K562 (cell line): ENCODE data around the gene KLHL22.
A peak's percentile ranks its signal among the peaks of the same experiment; 100 is the strongest.
"Not testable (repeated sequence)": the region's sequence is repeated elsewhere in the genome, so short reads cannot be mapped to it uniquely, and the experiment has no call there.

Experiments used
- CTCF ChIP-seq, 3 experiments: IDR thresholded peaks in 2 of 3; conservative IDR thresholded peaks in 1 of 3; 2 replicates each; pipeline ENCODE4 v1.5.1; 2011 to 2012; ENCODE audit warnings: low read length in 3 of 3, mild to moderate bottlenecking in 3 of 3, control low read depth in 2 of 3, improper control_type of control experiment in 1 of 3, inconsistent platforms in 1 of 3, low read depth in 1 of 3, mixed read lengths in 1 of 3, moderate library complexity in 1 of 3; ENCODE audit not compliant: insufficient read depth in 2 of 3
- ELF1 ChIP-seq: fragments of 200-800 bp; sonication (Bioruptor generic); IDR thresholded peaks from 2 replicates; pipeline ENCODE4 v1.6.1; 2016; ENCODE audit warnings: missing genetic modification characterization, missing compliant biosample characterization
- FOS ChIP-seq: IDR thresholded peaks from 3 replicates; pipeline ENCODE4 v1.6.1; 2011; ENCODE audit not compliant: insufficient read length; ENCODE audit errors: extremely low read depth
- FOXP1 ChIP-seq: sonication (generic); formaldehyde crosslinking; IDR thresholded peaks from 2 replicates; pipeline ENCODE4 v1.8.0; 2022; ENCODE audit warnings: mild to moderate bottlenecking, missing genetic modification reagents
- JUN ChIP-seq, 2 experiments: sonication (generic) in 1 of 2; formaldehyde crosslinking in 1 of 2; IDR thresholded peaks; 2 replicates each; pipeline versions ENCODE4 v1.6.1 to v1.8.0; 2012 to 2022; ENCODE audit warnings: borderline replicate concordance in 2 of 2, mild to moderate bottlenecking in 2 of 2, improper control_type of control experiment in 1 of 2, low read depth in 1 of 2, low read length in 1 of 2, missing genetic modification reagents in 1 of 2
- JUND ChIP-seq, 2 experiments: IDR thresholded peaks; 2 replicates in 1 of 2; 3 replicates in 1 of 2; pipeline ENCODE4 v1.6.1; 2011; ENCODE audit warnings: borderline replicate concordance in 2 of 2, low read depth in 2 of 2, low read length in 2 of 2, improper control_type of control experiment in 1 of 2, missing biosample characterization in 1 of 2, missing genetic modification characterization in 1 of 2, missing genetic modification reagents in 1 of 2
- POLR2A ChIP-seq: fragments of 450-650 bp; conservative IDR thresholded peaks from 2 replicates; pipeline ENCODE4 v1.6.1; 2016
- RBM34 ChIP-seq: fragments of 200-400 bp; formaldehyde crosslinking; IDR thresholded peaks from 2 replicates; pipeline ENCODE4 v1.6.1; 2018; ENCODE audit warnings: low read length, borderline replicate concordance; ENCODE audit not compliant: insufficient read depth
- ZNF609 ChIP-seq: sonication (generic); formaldehyde crosslinking; IDR thresholded peaks from 2 replicates; pipeline ENCODE4 v1.8.1; 2023; ENCODE audit warnings: missing genetic modification reagents, mild to moderate bottlenecking, borderline replicate concordance
- TF ChIP-seq, protein P1 (sequence below): fragments of 450-650 bp; IDR thresholded peaks from 2 replicates; pipeline ENCODE4 v1.6.1; 2016; ENCODE audit warnings: mild to moderate bottlenecking, moderate library complexity

DNA sequence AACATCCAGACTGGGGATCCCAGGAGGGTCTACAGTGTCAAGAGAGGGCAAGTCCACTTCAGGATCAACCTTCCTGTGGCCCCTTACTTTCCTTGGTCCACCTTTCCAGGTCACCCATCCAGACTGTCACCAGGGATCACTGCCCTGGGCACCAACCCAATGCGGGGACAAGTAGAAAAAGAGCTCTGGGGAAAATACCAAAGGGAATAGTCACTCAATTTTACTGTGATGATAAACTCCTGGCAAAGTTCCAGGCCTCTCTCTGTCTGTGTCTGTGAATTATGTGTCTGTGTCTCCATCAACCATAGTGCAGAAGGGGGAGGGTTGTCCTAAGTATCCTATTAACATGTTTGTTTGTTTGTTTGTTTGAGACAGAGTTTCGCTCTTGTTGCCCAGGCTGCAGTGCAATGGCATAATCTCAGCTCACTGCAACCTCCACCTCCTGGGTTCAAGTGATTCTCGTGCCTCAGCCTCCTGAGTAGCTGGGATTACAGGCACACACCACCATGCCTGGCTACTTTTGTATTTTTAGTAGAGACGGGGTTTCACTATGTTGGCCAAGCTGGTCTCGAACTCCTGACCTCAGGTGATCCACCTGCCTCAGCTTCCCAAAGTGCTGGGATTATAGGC lies 8.8 kb upstream of the KLHL22 start:
- TF ChIP-seq RBM34; ZNF609 (CRISPR knock-in tag); JUN (IDR thresholded peaks at IDR 0.05; ENCODE audit: borderline replicate concordance, low read depth, low read length); JUN (CRISPR knock-in tag; IDR thresholded peaks at IDR 0.05; ENCODE audit: borderline replicate concordance); ELF1 (tag); CTCF (IDR thresholded peaks at IDR 0.05 in 2 of 3, conservative IDR thresholded peaks at IDR 0.05 in 1 of 3; ENCODE audit: insufficient read depth in 2 of 3, low read depth in 1 of 3, low read length in 3 of 3); FOXP1 (CRISPR knock-in tag); POLR2A; FOS; JUND (tag; IDR thresholded peaks at IDR 0.05; ENCODE audit: borderline replicate concordance, low read depth, low read length): not testable (repeated sequence)
- TF ChIP-seq, protein P1, sequence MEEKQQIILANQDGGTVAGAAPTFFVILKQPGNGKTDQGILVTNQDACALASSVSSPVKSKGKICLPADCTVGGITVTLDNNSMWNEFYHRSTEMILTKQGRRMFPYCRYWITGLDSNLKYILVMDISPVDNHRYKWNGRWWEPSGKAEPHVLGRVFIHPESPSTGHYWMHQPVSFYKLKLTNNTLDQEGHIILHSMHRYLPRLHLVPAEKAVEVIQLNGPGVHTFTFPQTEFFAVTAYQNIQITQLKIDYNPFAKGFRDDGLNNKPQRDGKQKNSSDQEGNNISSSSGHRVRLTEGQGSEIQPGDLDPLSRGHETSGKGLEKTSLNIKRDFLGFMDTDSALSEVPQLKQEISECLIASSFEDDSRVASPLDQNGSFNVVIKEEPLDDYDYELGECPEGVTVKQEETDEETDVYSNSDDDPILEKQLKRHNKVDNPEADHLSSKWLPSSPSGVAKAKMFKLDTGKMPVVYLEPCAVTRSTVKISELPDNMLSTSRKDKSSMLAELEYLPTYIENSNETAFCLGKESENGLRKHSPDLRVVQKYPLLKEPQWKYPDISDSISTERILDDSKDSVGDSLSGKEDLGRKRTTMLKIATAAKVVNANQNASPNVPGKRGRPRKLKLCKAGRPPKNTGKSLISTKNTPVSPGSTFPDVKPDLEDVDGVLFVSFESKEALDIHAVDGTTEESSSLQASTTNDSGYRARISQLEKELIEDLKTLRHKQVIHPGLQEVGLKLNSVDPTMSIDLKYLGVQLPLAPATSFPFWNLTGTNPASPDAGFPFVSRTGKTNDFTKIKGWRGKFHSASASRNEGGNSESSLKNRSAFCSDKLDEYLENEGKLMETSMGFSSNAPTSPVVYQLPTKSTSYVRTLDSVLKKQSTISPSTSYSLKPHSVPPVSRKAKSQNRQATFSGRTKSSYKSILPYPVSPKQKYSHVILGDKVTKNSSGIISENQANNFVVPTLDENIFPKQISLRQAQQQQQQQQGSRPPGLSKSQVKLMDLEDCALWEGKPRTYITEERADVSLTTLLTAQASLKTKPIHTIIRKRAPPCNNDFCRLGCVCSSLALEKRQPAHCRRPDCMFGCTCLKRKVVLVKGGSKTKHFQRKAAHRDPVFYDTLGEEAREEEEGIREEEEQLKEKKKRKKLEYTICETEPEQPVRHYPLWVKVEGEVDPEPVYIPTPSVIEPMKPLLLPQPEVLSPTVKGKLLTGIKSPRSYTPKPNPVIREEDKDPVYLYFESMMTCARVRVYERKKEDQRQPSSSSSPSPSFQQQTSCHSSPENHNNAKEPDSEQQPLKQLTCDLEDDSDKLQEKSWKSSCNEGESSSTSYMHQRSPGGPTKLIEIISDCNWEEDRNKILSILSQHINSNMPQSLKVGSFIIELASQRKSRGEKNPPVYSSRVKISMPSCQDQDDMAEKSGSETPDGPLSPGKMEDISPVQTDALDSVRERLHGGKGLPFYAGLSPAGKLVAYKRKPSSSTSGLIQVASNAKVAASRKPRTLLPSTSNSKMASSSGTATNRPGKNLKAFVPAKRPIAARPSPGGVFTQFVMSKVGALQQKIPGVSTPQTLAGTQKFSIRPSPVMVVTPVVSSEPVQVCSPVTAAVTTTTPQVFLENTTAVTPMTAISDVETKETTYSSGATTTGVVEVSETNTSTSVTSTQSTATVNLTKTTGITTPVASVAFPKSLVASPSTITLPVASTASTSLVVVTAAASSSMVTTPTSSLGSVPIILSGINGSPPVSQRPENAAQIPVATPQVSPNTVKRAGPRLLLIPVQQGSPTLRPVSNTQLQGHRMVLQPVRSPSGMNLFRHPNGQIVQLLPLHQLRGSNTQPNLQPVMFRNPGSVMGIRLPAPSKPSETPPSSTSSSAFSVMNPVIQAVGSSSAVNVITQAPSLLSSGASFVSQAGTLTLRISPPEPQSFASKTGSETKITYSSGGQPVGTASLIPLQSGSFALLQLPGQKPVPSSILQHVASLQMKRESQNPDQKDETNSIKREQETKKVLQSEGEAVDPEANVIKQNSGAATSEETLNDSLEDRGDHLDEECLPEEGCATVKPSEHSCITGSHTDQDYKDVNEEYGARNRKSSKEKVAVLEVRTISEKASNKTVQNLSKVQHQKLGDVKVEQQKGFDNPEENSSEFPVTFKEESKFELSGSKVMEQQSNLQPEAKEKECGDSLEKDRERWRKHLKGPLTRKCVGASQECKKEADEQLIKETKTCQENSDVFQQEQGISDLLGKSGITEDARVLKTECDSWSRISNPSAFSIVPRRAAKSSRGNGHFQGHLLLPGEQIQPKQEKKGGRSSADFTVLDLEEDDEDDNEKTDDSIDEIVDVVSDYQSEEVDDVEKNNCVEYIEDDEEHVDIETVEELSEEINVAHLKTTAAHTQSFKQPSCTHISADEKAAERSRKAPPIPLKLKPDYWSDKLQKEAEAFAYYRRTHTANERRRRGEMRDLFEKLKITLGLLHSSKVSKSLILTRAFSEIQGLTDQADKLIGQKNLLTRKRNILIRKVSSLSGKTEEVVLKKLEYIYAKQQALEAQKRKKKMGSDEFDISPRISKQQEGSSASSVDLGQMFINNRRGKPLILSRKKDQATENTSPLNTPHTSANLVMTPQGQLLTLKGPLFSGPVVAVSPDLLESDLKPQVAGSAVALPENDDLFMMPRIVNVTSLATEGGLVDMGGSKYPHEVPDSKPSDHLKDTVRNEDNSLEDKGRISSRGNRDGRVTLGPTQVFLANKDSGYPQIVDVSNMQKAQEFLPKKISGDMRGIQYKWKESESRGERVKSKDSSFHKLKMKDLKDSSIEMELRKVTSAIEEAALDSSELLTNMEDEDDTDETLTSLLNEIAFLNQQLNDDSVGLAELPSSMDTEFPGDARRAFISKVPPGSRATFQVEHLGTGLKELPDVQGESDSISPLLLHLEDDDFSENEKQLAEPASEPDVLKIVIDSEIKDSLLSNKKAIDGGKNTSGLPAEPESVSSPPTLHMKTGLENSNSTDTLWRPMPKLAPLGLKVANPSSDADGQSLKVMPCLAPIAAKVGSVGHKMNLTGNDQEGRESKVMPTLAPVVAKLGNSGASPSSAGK, result not testable (repeated sequence)
- TF ChIP-seq JUND (IDR thresholded peaks at IDR 0.05; ENCODE audit: borderline replicate concordance, low read depth, low read length), result peak; percentile 25; the same call in 1 of the 2 replicates
